Stimulated activated CD8-positive, alpha-beta memory T cell treated with anti-CD3 and anti-CD28 coated beads, Interleukin-4, amount 100 ng/mL, for 48 hours (primary cell): ENCODE data around the gene SMARCD1.

Experiments
- DNase-seq: peaks from one replicate; pipeline ENCODE4 v3.0.0-alpha.2; 2020

Gene SMARCD1

GRCh38 chr12:50084775-50085614 is at the start of gene SMARCD1:
SMARCD1 (plus strand) TSS chr12:50085342; CDS start chr12:50085370, 28 bp downstream.
- peak; percentile 89 for DNase-seq

- DNase-seq: no peak
Measured at GRCh38 chr12:50038336-50038735, 46.8 kb upstream of the SMARCD1 start.

GRCh38 chr12:50039151-50039835 is 45.8 kb upstream of the SMARCD1 start:
- peak; percentile 99 for DNase-seq

- no peak for DNase-seq
Measured at GRCh38 chr12:50040657-50041056, 44.5 kb upstream of the SMARCD1 start.

- no peak for DNase-seq
Measured at GRCh38 chr12:50041062-50041860, 43.9 kb upstream of the SMARCD1 start.

GRCh38 chr12:50041962-50042361 is 43.2 kb upstream of the SMARCD1 start:
- no peak for DNase-seq

GRCh38 chr12:50042693-50043092 is 42.4 kb upstream of the SMARCD1 start:
- DNase-seq: no peak

- peak; percentile 21 for DNase-seq
Measured at GRCh38 chr12:50043308-50043707, 41.8 kb upstream of the SMARCD1 start.

- DNase-seq: no peak
Measured at GRCh38 chr12:50043854-50044253, 41.3 kb upstream of the SMARCD1 start.

GRCh38 chr12:50047693-50048250 is 37.4 kb upstream of the SMARCD1 start:
- DNase-seq: no peak

GRCh38 chr12:50049254-50050118 is 35.7 kb upstream of the SMARCD1 start:
- no peak for DNase-seq

GRCh38 chr12:50050119-50050385 is 35.1 kb upstream of the SMARCD1 start:
- no peak for DNase-seq

GRCh38 chr12:50050410-50051098 is 34.6 kb upstream of the SMARCD1 start:
- no peak for DNase-seq

GRCh38 chr12:50051101-50051806 is 33.9 kb upstream of the SMARCD1 start:
- DNase-seq: no peak

GRCh38 chr12:50052544-50052943 is 32.6 kb upstream of the SMARCD1 start:
- DNase-seq: no peak

GRCh38 chr12:50052964-50053363 is 32.2 kb upstream of the SMARCD1 start:
- DNase-seq: no peak

- DNase-seq: no peak
Measured at GRCh38 chr12:50053583-50053982, 31.6 kb upstream of the SMARCD1 start.

- peak; percentile 78 for DNase-seq
Measured at GRCh38 chr12:50055831-50056638, 29.1 kb upstream of the SMARCD1 start.

GRCh38 chr12:50056639-50056976 is 28.5 kb upstream of the SMARCD1 start:
- DNase-seq: no peak
